Activated CD4-positive, alpha-beta memory T cell treated with anti-CD3 and anti-CD28 coated beads, Interleukin-2, amount 10 ng/mL, durations not matched to agents 7 days and 5 days (primary cell): Measurements from ENCODE around the gene RASSF5. TPM values are rescaled to one million over a fixed set of nuclear protein-coding genes. Genes with fewer than 3 reads are reported as not detected.

Source experiments
- CTCF ChIA-PET: fragments of 350-600 bp; sonication (Branson Sonifier 250); formaldehyde crosslinking; loops from one replicate; lab custom pipeline; 2021; ENCODE audit warnings: antibody characterized with exemption, inconsistent platforms; lab: Charles Lee
- POLR2A ChIA-PET: fragments of 350-600 bp; sonication (Branson Sonifier 250); formaldehyde crosslinking; loops from one replicate; lab custom pipeline; 2021; ENCODE audit warnings: antibody characterized with exemption; lab: Charles Lee
- DNase-seq: peaks from one replicate; pipeline ENCODE4 v3.0.0-alpha.2; 2020
- H3K27ac Mint-ChIP-seq: one replicate; pipeline ENCODE4 v1.8.0; 2021; ENCODE audit warnings: mild to moderate bottlenecking, mixed read lengths
- H3K27me3 Mint-ChIP-seq: one replicate; pipeline ENCODE4 v1.8.0; 2021; ENCODE audit warnings: mixed read lengths
- H3K36me3 Mint-ChIP-seq: one replicate; pipeline ENCODE4 v1.8.0; 2021; ENCODE audit warnings: low read depth, mixed read lengths
- H3K4me1 Mint-ChIP-seq: one replicate; pipeline ENCODE4 v1.8.0; 2021; ENCODE audit warnings: mixed read lengths
- H3K4me3 Mint-ChIP-seq: one replicate; pipeline ENCODE4 v1.8.0; 2021; ENCODE audit warnings: mild to moderate bottlenecking, mixed read lengths
- H3K9me3 Mint-ChIP-seq: one replicate; pipeline ENCODE4 v1.8.0; 2021; ENCODE audit warnings: mixed read lengths
- total RNA-seq, 2 experiments: library from RNA; stranded (reverse); gene quantifications; one replicate each; pipeline ENCODE4 v1.2.3, GENCODE V29; 2021

The RASSF5 gene
- total RNA-seq, 2 experiments from 2014 or later = 213 to 216 TPM

DNA sequence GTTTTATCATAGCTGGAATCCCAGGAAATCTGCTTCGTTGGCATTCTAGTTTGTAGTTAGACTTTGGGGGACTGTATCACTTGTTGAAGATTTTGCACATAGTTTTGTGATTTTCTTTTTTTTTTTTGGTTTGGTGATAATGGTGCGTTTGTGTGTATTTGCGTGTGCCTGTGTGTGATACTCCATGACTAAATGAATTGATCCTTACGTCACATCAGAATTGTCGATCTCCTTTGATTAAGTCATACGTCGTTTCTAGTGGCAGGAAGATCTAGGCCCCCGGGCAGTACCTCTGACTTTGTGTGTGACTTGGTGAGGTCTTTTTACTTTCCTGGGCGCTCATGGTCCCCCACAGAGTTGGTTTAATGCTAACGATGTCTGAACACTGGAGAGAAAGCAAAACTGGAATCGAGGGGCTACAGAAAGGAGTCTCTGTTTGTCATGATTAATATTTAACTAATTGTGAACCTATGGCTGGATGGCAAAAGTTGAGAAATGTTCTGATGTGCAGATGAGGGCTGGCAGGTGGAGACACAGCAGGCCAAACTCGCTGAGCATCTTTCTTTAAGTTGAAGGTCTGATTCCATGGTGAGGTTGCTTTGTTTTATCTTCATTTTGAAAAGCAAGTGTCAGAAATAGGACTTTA lies 2.4 kb downstream of the RASSF5 start:
- Mint-ChIP-seq H3K4me1 (peaks cover 30% of the 10 kb centered on the region), H3K4me3 (no peak overlapping the region), H3K9me3 (no peaks in the 10 kb centered on the region), H3K27me3 (peaks cover 40% of the 10 kb centered on the region), H3K36me3 (no peaks in the 10 kb centered on the region), H3K27ac (no peak overlapping the region)
- CTCF ChIA-PET = interaction anchor here (1.4 to 1.8 kb wide), 2 partner anchors 30 to 46 kb away, joined by 3 to 4 read pairs; no protein-coding TSS in a partner anchor
- POLR2A ChIA-PET = no interaction called here
- no peak for DNase-seq

DNA sequence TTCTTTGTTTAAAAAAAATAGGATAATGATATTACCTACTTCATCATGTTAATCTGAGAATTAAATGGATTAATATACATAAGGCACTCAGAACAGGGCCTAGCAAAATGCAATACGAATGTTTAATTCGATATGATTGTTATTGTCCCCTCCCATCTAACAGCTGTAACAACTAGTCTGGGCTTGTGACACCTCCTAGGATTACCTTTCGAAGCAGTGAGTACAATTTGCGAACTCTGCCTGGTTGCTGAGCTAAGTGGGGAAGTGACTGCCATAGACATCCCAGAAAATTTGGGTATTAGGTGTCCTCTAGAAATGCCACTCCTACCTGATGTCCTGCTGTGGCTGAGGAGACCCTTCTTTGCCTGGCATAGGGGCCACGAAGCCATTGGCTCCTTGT lies 3.0 kb downstream of the RASSF5 start:
- H3K4me1 Mint-ChIP-seq = peaks cover 24% of the 10 kb centered on the region
- peaks cover 41% of the 10 kb centered on the region for H3K27me3 Mint-ChIP-seq
- H3K27ac Mint-ChIP-seq = no peak overlapping the region
- H3K9me3 Mint-ChIP-seq = no peaks in the 10 kb centered on the region
- H3K36me3 Mint-ChIP-seq = no peaks in the 10 kb centered on the region
- ChIA-PET POLR2A (no interaction called here), CTCF (interaction anchor here (1.4 kb wide), 1 partner anchor 45 kb away, joined by 3 read pairs; no protein-coding TSS in a partner anchor)
- H3K4me3 Mint-ChIP-seq = no peak overlapping the region
- DNase-seq = no peak

DNA sequence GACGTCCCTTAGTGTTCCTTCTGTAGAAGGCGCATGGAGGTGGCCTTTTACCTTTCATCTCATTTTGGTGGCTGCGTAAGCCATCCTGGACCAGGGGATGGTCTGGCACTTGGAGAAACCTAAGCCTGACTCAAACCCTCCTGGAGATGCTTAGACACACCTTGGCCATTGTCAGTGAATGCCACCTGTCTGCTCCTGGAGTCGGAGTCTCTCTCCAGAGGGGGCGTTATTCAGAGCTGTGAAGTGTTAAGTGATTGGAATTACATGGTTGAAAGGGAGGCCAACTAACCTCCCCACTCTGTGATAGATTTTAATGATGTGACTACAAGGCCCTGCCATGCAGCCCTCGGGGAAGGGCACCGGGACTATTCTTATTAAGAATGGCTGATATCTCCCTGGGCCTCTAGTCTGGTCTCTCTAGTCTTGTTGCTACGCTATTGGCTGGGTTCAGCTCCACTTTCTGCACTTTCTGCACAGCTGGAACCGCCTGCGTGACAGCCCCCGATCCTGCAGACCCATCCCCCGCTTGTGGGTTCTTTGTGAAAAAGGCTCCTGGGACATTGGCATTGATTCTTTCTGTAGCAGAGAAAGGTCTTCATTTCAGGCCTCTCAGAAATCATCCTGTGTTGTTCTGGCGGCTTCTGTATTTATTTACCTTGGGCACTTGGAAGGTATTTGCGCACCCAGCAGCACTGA lies 4.2 kb downstream of the RASSF5 start:
- Mint-ChIP-seq H3K4me1 (peaks cover 17% of the 10 kb centered on the region), H3K4me3 (no peak overlapping the region), H3K27ac (no peak overlapping the region), H3K9me3 (no peaks in the 10 kb centered on the region), H3K27me3 (peaks cover 35% of the 10 kb centered on the region), H3K36me3 (no peaks in the 10 kb centered on the region)
- DNase-seq = no peak
- ChIA-PET POLR2A (no interaction called here), CTCF (interaction anchor here (1.0 to 1.4 kb wide), 2 partner anchors 44 to 152 kb away, joined by 3 read pairs; no protein-coding TSS in a partner anchor)

DNA sequence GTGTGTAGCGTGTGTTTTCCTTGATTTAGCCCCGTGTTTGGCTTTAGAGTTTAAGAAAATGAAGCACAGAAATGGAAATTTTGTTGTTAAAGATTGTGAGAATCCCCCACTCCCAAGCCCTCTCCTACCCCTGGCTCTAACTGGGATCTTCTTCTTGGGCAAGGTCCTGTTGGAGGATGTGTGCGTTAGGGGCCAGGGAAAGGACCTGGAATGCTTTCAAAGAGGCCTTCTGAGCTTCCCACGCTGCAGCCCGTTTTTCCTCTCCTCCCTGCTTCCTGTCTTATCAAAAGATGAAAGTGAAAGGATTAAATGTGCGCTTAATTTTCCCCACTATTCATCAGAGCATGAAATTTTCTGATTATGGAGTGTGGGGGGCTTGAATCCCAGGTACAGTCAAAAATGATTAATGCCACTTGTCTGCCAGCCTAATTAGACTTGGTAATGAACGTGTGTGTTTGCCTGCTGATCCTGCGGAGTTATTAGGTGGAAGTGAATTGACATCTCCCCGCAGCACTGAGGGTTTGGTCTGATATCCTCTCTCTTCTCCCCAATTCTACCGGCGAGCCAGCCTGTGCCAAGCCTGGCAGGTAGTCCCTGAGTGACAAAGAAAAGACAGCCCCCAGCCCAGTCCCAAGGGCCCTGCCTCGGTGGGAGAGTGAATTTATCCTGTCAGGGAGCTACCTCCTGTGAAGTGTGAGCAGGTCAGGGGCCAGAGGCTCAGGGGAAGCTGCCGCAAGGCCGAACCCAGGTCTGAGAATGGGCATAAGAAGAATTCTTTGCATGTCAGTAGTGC lies 4.9 kb downstream of the RASSF5 start:
- CTCF ChIA-PET = interaction anchor here (1.0 kb wide), 1 partner anchor 152 kb away, joined by 3 read pairs; no protein-coding TSS in a partner anchor
- H3K4me1 Mint-ChIP-seq = peaks cover 14% of the 10 kb centered on the region

DNA sequence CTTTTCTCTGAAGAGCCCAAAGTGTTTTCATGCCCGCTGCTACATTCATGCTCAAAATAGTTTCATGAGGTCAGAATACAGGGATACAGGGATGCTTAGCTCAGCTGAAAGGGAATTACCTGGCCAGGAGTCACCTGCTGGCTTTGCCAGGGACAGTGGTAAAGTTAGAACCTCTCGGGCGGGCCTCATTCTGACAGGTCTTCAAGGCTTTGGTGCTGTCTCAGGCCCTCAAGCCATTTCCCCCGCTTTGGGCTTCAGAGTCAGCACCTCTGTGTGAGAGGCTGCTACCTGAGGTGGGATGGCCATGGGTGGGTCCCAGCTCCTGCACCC lies 5.5 kb downstream of the RASSF5 start:
- DNase-seq = no peak
- ChIA-PET POLR2A (no interaction called here), CTCF (no interaction called here)

More for the DNA sequence above, 4.9 kb downstream of the RASSF5 start:
- Mint-ChIP-seq H3K4me3 (no peak overlapping the region), H3K36me3 (no peaks in the 10 kb centered on the region), H3K27ac (no peak overlapping the region), H3K9me3 (no peaks in the 10 kb centered on the region), H3K27me3 (peaks cover 33% of the 10 kb centered on the region)
- POLR2A ChIA-PET = no interaction called here
- DNase-seq = no peak

DNA sequence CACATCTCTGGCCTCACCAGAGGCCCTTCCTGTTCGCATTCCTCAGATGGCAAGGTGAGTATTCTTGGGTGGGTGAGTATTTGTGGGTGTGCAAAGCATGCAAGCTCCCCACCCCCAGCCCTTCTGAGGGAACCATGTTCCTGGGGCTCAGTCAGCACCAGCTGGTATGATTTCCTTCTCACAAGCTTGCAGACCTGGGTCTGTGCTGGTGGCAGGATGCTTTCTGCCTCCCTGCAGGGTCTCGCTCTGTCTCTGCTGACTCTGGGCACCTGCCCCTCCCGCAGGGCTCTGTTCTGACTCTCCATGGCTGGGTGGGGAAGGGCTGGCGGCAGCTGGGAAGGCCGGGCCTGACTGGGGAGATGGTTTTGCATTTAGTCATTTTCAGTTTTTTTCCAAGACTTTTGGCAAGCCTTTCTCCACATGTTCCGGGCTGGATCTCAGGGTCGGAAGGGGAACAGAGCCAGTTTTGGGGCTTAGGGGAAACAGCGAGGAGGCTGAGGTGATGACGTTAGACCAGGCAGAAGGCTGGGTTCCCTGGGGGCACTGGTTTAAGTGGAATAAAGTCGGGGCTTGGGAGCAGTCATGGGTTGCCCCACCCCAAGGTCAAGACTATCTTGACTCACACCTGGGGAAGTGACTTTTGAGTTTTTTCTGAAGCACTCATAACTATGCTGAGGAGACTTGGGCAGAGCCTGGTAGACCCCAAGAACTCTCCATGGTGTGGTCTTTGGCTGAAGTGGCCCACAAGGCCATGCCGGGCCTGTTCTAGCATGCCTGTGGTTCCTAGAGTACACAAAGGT lies 6.2 kb downstream of the RASSF5 start:
- Mint-ChIP-seq H3K27me3 (peaks cover 26% of the 10 kb centered on the region), H3K9me3 (no peaks in the 10 kb centered on the region), H3K4me3 (no peak overlapping the region), H3K27ac (no peak overlapping the region), H3K4me1 (peaks cover 9% of the 10 kb centered on the region), H3K36me3 (no peaks in the 10 kb centered on the region)
- ChIA-PET POLR2A (no interaction called here), CTCF (no interaction called here)
- DNase-seq = no peak

More for the DNA sequence above, 5.5 kb downstream of the RASSF5 start:
- Mint-ChIP-seq H3K9me3 (no peaks in the 10 kb centered on the region), H3K27ac (no peak overlapping the region), H3K4me3 (no peak overlapping the region), H3K36me3 (no peaks in the 10 kb centered on the region), H3K4me1 (peaks cover 14% of the 10 kb centered on the region), H3K27me3 (peaks cover 33% of the 10 kb centered on the region)

DNA sequence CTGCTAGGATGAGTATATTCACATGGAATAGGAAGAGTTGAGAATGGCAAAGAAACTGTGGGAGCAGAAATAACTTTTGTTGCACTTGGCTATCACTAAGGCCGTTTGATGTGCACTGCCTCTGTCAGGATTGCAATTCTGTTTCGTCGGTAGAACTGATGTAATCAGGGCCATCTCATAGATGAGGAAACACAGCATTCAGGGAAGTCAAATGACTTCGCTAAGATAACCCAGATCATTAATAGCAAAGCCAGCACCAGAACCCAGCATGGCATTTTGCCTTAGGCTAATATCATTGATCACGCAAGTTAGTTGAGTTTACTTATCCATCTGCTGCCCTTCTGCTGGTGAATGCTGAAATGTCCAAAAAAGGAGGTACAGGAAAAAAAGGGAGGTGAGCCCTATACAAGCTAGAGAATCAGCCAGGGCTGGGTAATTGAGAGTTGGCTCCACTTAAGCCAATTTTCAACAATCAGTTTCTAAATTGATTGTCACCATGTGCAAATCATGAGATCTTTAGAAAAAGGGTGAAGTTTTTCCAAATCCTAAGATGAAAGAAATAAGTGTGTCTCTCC lies 7.6 kb downstream of the RASSF5 start:
- no peak overlapping the region for H3K4me3 Mint-ChIP-seq
- H3K4me1 Mint-ChIP-seq = peaks cover 5% of the 10 kb centered on the region
- no peak for DNase-seq
- POLR2A ChIA-PET = interaction anchor here (1.2 kb wide), 1 partner anchor 65 kb away, joined by 3 read pairs; no protein-coding TSS in a partner anchor
- no peaks in the 10 kb centered on the region for H3K9me3 Mint-ChIP-seq
- H3K27me3 Mint-ChIP-seq = peaks cover 12% of the 10 kb centered on the region
- no peak overlapping the region for H3K27ac Mint-ChIP-seq
- no peaks in the 10 kb centered on the region for H3K36me3 Mint-ChIP-seq
- CTCF ChIA-PET = interaction anchor here (0.9 kb wide), 1 partner anchor 149 kb away, joined by 3 read pairs; no protein-coding TSS in a partner anchor

DNA sequence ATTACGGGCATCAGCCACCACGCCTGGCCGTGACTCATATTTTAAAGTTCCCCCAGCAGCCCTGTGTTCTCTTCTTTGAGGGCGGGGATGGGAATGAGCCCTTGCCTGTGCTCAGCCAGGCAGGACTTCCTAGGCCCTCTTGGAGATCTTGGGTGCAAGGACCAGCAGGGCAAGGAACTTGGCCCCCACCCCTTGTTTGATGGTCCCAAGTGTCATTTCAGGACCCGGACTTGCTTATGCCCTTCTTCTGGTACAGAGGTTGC lies 9.3 kb downstream of the RASSF5 start:
- no peak overlapping the region for H3K27ac Mint-ChIP-seq
- CTCF ChIA-PET = interaction anchor here (2.9 kb wide), 1 partner anchor 29 kb away, joined by 9 read pairs; no protein-coding TSS in a partner anchor
- no peak for DNase-seq
- POLR2A ChIA-PET = no interaction called here
- peaks cover 4% of the 10 kb centered on the region for H3K27me3 Mint-ChIP-seq
- no peaks in the 10 kb centered on the region for H3K9me3 Mint-ChIP-seq
- H3K36me3 Mint-ChIP-seq = no peaks in the 10 kb centered on the region
- H3K4me1 Mint-ChIP-seq = peaks cover 5% of the 10 kb centered on the region
- H3K4me3 Mint-ChIP-seq = no peak overlapping the region

DNA sequence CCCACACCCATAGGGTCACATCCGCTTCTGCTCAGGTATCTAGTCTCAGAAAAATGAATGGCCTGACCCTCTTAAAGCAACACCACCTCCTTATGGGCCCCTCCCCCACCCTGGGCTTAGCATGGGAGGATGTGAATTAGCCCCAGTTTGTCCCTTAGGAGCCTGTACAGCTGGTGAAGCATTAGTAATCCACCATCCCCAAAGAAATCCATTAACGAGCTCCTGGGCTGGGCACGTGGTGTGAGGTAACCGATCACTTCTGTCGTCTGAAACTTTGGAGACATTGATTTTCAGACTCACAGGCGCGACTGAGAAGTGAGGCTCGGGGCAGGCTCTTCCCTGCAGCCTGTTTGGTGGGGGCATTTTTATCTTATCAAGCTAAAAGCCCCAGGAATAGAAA lies 10.5 kb downstream of the RASSF5 start:
- Mint-ChIP-seq H3K27ac (no peak overlapping the region), H3K27me3 (peaks cover 4% of the 10 kb centered on the region), H3K9me3 (no peaks in the 10 kb centered on the region), H3K4me3 (no peak overlapping the region), H3K4me1 (peaks cover 5% of the 10 kb centered on the region), H3K36me3 (no peaks in the 10 kb centered on the region)
- CTCF ChIA-PET = interaction anchor here (1.6 to 2.9 kb wide), 2 partner anchors 28 to 66 kb away, joined by 3 to 9 read pairs; no protein-coding TSS in a partner anchor
- no peak for DNase-seq
- POLR2A ChIA-PET = interaction anchor here (1.9 kb wide), 1 partner anchor 11 kb away, joined by 6 read pairs; the partner anchor contains the start of gene RASSF5

DNA sequence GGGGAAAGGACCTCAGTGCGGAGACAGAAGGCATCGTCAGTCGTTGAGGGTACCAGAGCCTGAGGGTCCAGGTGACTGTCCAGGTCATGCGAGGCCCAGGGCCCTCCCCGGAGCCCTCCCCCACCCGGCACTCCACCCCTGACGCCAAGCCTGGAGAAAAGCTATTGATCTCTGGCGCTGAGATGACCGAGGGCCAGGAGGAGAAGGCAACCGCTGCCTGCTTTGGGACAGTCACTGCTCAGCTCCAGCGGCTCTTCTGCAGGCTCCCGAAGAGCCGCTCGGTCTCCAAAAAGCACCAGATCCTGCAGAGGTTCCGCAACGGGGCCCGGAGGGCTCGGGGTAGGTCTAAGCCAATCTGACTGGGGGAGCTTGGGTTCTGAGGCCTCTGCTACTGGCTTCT lies 10.9 kb downstream of the RASSF5 start:
- Mint-ChIP-seq H3K27ac (no peak overlapping the region), H3K4me3 (no peak overlapping the region), H3K27me3 (peaks cover 4% of the 10 kb centered on the region), H3K36me3 (no peaks in the 10 kb centered on the region), H3K4me1 (peaks cover 5% of the 10 kb centered on the region), H3K9me3 (no peaks in the 10 kb centered on the region)
- CTCF ChIA-PET = interaction anchor here (1.6 to 2.9 kb wide), 2 partner anchors 27 to 65 kb away, joined by 3 to 9 read pairs; no protein-coding TSS in a partner anchor
- POLR2A ChIA-PET = interaction anchor here (1.9 kb wide), 1 partner anchor 11 kb away, joined by 6 read pairs; the partner anchor contains the start of gene RASSF5
- DNase-seq = no peak

DNA sequence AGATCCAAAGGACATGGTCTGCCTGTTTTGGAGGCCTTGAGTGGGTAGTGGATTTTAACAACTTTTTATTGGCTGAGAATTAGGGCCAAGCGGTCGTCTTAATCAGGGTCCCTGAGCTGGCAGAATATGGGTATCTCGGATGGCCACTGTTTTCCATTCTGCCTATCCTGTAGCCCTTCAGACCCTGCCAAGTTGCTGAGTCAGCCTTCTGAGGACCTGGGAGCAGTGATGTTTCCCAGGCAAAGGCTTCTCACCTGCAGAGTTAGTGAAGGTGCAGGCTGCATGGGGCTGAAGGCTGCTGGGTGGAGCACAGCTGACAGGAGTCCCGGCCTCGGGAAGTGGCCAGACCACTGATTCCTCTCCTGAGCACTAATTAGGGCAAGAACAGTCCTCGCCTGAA lies 11.4 kb downstream of the RASSF5 start:
- Mint-ChIP-seq H3K9me3 (no peaks in the 10 kb centered on the region), H3K27me3 (peaks cover 4% of the 10 kb centered on the region), H3K4me1 (peaks cover 5% of the 10 kb centered on the region), H3K36me3 (no peaks in the 10 kb centered on the region), H3K4me3 (no peak overlapping the region), H3K27ac (no peak overlapping the region)
- no peak for DNase-seq
- ChIA-PET CTCF (interaction anchor here (1.6 kb wide), 1 partner anchor 65 kb away, joined by 3 read pairs; no protein-coding TSS in a partner anchor), POLR2A (interaction anchor here (1.9 kb wide), 1 partner anchor 12 kb away, joined by 6 read pairs; the partner anchor contains the start of gene RASSF5)

DNA sequence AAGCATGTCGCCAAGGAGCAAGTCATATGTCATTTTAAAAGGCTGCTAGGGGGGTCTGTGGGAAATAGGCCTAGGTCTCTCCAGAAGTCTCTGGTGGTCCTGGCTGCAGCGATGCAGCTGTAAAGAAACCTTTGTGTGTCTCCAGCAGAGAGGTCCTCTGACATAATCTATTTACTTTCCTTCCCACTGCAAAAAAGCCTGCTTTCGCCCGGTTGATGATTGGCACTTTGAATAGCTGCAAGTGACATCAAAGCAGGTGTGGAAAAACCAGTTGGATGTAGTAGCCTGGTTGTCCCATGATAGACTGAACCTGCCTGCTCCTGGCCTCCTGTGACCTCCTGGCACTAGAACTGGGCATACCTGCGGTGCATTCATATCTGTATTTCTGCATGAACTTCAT lies 13.8 kb downstream of the RASSF5 start:
- POLR2A ChIA-PET = interaction anchor here (3.0 kb wide), 1 partner anchor 14 kb away, joined by 12 read pairs; the partner anchor contains the start of gene RASSF5
- Mint-ChIP-seq H3K4me3 (no peak overlapping the region), H3K9me3 (no peaks in the 10 kb centered on the region), H3K4me1 (peaks cover 7% of the 10 kb centered on the region), H3K27ac (no peak overlapping the region), H3K27me3 (no peaks in the 10 kb centered on the region), H3K36me3 (no peaks in the 10 kb centered on the region)
- no peak for DNase-seq
- CTCF ChIA-PET = interaction anchor here (1.2 to 2.0 kb wide), 4 partner anchors 10 to 143 kb away, joined by 3 to 9 read pairs (median 6); no protein-coding TSS in a partner anchor
